CD1c-positive myeloid dendritic cell (primary cell): ENCODE measurements around the gene RPUSD1.
A peak's percentile ranks its signal among the peaks of the same experiment; 100 is the strongest.
"Not testable (repeated sequence)": the region's sequence is repeated elsewhere in the genome, so short reads cannot be mapped to it uniquely, and the experiment has no call there.

ENCODE experiments used
- DNase-seq: peaks from one replicate; pipeline ENCODE4 v3.0.0-alpha.2; 2016; ENCODE audit errors: extremely low spot score

Gene RPUSD1

DNA sequence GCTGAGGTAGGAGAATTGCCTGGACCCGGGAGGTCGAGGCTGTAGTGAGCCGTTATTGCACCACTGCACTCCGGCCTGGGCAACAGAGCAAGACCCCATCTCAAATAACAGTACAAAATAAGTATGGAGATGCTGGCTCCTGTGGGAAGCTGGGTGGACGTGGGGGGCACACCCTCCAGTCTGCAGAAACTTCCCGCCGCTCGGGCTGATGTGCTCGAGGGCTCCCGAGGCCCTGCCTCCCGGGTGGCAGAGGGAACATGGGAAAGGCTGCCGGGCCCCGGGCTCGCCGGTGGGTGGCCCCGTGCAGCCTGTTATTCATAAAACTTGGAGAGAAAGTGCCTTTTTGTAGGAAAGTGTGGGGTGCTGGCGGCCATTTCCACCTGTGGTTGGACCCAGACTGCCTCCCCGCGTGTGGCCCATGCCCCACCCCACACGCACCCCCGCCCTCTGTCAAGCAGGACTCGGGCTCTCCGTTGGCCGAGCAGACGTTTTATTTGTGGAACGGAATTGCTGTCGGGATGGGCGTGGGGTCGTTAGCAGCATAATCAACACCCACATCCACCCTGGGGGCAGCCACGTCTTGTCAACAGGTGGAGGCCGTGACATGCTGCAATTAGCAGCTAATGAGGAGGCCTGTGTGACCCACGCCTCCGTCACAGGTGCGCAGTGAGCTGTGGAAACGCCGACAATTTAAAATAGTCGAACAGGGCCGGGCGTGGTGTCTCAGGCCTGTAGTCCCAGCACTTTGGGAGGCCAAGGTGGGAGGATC lies 40.0 kb downstream of the RPUSD1 start:
- DNase-seq: no peak

DNA sequence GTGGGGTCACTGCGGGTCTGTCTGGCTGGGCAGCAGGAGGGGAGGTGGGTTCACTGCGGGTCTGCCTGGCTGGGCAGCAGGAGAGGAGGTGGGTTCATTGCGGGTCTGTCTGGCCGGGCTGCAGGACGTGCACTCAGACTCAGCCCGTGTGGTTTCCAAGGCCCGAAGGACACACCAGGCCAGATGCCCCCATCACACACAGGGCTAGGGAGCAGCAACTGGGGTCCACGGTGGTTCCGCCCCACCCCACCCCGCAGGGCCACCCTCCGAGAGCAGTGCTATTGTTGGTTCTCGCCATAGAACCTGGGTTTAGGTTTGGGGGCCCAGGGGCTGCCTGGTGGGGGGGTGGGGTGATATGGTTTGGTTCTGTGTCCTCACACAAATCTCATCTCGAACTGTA lies 41.5 kb downstream of the RPUSD1 start:
- DNase-seq: no peak

DNA sequence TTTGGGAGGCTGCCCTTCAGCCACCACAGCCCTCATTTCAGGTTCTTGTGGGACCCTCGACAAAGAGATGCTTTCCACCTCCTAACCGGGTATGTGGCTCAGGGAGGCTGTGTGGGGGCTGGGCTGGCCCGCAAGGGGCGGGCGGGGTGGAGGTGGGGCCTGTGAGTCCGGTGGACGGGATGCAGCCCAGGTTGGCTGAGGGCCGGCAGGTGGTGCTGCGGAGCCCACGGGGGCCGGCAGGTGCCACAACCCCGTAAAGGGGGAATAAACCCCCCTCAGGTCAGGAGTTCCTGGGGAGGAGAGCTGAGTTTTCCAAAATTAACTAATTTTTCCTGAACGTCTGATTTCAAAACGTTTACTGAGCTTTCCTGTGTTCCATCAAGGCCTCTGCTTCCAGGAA lies 42.4 kb downstream of the RPUSD1 start:
- DNase-seq: no peak

DNA sequence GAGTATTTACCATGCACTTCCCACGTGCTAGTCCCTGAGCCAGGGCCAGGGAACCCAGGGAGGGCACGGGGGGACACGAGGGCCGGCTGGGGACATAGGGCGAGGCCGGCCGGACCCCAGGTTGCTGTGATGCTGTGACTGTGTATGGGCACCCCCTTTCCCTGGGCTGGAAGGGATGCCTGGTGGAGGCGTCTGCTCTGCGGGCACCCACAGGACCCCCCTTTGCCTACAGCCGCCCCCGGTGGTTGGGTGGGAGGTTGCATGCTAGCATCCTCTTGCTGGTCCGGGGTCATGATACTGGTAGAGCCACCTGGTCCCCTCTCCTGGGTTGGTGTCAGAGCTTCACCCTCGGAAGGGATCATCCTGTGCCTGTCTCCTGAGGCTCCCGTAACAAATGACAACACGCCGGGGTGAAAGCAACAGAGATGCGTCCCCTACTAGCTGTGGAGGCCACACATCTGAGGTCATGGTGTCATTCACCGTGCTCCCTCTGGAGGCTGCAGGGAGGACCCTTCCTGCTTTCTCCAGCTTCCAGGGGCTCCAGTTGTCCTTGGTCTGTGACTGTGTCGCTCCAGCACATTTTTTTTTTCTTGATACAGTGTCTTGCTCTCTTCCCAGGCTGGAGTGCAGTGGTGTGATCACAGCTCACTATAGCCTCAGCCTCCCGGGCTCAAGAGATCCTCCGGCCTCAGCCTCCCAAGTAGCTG lies 44.2 kb downstream of the RPUSD1 start:
- DNase-seq: no peak

DNA sequence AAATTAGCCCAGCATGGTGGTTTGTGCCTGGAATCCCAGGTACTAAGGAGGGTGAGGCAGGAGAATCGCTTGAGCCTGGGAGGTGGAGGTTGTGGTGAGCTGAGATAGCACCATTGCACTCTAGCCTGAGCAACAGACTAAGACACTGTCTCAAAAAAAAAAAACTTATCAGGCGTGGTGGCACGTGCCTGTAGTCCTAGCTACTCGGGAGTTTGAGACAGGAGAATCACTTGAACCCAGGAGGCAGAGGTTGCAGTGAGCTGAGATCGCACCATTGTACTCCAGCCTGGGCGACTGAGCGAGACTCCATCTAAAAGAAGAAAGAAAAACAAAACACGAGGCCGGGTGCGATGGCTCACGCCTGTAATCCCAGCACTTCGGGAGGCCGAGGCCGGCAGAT lies 45.3 kb downstream of the RPUSD1 start:
- DNase-seq: not testable (repeated sequence)

DNA sequence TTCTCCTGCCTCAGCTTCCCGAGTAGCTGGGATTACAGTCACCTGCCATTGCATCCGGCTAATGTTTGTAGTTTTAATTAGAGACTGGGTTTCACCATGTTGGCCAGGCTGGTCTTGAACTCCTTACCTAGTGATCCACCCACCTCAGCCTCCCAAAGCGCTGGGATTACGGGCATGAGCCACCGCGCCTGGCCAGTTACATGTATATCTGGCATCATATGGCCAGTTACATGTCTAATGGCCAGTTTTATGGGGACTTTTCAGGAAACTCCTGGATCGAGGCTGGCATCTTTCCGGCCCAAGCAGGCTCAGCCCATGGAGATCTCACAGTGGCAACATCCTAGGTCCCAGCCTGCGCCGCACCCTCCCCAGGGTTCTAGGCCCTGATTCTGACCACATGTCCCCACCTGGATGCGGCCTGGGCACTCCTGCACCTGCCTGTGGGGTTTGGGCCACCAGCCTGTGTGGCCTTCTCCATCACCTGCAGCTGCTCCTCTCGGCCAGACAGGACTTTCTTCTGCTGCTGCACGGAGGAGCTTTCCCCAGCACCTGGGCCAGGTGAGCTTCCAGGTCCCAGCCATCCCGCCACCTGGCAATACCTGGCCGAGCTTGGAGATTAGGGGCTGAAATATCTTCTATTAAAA lies 46.1 kb downstream of the RPUSD1 start:
- no peak for DNase-seq

DNA sequence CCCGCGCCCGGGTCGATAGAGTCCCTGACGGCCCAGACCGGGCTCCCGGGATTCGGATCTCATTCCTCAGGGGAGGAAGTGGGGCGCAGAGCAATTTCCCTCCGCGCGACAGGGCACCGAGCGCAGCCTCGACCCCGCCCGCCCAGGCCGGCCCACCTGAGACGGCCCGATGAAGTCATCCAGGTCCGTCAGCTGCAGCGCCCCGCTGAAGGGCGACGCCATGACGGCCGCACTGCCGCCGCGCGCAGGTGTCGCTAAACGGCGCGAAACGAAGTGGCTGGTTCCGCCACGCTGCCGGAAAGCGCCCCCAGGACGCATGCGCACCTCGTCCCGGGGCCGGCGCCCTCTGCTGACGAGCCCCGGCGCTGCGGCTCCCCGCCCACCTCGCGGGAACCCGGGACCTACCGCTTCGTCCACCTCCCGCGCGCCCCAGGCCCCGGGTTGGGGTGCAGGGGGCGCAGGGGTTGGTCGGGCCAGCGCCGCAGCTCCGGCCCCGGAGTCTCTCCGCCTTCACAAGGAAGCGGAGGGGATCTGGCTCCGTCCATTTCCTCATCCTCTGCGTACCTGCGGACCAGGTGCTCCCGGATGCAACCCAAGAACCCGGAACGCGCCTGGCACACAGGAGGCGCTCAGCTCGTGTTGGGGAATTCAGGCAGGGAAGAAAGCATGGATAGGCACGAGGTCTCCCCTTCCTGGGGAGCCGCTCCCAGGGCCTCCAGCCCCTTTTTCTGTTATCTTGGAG lies 47.2 kb downstream of the RPUSD1 start, which contains the start of gene CIAO3:
Gene CIAO3 (minus strand): TSS at position 234 of the 742 bp plus-strand sequence. CDS start 12 bp downstream, at position 222.
- DNase-seq: peak; percentile 96

DNA sequence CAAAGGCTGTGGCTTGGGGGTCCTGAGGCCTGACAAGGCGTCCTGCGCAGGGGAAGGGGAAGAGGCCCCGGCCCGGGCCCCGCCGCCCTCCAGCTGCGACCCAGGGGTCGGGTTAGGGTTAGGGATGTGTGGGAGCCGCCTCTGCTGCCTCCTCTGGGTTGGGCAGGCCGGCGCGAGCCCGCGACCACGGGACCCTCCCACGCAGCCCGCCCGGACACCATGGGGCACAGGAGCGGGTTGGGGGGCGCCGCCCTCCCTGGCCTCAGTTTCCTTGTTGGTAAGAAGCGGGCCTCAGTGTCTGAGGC lies 47.8 kb downstream of the RPUSD1 start:
- peak; percentile 28 for DNase-seq

DNA sequence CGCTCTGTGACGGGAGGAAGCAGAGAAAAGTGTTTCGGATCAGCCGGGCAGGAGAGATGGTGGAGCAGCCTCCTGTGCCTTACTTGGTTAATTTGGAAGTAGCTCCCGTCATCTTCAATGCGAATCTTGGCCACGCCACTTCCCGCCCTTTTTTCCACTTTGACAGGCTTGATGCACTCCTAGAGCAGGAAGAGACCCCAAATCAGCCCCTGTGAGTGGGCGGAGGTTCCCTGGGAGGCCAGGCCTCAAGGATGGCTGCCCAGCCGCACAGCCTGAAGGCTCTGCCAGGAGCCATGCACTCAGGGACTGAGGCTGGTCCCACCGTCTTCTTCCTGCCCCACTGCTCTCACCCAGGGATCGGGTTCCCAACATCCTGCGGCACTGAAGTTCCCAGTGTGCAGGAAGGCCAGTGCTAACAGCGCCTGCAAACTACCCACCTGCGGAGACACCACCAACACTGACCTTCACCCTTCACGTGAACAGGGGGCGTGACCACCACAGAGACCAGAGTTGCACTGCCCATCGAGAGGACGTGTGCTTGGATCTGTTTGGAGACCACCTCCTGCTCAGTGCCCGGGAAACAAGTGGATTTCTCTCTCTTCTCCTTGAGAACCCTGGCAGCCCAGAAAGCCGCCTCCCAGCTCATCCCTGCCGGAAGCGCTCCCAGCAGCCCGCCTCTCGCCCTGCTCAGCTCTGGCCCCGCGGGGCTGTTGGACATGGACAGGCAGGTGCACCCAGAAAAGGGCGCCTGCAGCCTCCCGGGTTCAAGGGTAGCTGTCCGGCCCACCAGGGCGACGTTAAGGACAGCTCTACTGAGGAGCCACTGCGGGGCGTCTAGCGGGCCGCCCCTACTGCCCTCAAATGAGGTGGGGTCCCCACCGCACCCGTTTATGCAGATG lies 48.4 kb downstream of the RPUSD1 start:
- no peak for DNase-seq

DNA sequence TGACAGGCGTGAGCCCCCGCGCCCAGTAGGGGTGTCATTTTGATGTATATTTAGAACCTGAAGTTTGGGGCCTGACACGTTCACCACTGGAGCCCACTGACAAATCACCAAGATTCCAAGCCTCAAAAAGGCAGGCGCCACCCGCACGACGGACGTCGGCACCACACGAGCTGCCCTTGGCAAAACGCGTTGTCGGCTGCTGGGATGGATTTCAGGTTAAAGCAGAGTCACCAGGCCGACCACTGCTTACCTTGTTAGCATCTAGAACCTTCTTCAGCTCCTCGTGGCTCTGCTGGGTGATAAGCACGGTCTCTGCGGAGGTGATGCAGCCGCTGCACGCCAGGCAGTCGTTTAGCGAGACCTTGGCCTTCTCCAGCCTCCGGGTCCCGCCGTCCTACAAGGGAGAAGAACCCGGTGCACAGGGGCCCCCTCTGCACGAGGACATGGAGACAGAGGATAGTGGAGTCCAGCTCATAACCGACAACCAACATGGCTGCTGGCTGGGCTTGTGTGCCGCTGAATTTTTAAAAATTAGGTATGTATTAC lies 51.2 kb downstream of the RPUSD1 start:
- no peak for DNase-seq

DNA sequence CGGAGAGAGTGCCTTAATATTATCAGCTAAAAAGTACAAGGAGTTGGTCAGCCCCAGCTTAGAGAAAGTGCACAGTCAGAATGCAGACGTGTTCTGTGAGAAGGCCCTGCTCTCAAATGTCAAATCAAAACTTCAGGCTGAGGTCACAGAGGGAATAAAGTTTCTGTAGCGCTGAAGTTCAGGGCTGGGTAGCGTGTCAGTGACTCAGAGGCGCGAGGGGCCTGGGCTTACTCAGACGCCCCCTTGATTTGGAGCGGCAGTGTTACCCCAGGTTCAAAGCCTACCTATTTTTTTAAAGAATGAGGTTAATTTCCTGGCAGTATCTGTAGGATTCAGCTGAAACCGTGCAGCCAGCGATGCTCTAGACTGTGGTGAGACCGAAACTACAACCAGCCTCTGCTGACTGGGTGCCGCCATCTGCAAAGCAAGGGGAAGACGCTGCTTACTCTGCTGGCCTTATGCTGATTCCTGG lies 52.2 kb downstream of the RPUSD1 start:
- DNase-seq: no peak

DNA sequence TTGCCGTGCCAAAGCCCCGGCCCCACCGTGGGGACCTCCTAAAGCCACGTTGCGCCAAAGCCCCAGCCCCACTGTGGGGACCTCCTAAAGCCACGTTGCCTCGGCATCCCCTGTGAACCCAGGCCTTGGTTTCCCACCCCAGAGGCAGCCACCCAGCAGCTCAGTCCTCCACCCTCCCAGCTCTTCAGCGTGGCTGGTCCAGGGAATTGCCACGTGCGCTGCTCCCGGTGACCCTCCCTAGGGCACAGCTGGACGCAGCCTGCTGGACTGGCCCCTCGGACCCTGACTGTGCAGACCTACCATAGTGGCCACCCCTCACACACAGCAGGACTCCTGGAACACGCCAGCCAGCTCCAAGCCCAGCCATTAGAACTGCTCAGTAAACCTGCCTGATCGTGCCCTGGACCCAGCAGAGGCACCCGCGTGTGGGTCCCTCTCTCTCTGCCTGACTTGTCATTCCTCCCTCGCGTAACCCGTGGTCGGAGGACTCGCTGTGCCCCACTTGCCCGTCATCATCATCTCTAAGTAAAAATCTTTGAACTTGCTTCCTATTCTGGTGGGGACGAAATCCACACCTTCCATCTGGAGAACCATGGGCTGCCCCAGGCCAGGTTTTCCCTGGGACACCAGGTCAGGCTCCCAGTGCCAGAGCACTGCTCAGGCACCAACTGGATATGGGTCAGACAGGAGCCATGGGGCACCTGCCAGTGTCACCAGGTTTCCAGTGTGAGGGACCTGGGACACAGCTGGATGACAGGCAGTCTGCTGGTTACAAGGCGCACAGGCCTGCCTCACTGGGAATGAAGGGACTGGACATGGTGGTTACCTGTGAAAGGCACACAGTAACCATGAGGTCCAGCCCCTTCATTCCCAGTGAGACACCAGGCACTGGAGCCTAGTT lies 53.0 kb downstream of the RPUSD1 start:
- DNase-seq: no peak
